HEK293T (cell line): ENCODE results near the gene KL.

Source experiments
- ARNT ChIP-seq: fragments of 450-650 bp; IDR thresholded peaks from 2 replicates; pipeline ENCODE4 v1.6.1; 2017; ENCODE audit warnings: mild to moderate bottlenecking
- BHLHE40 ChIP-seq: fragments of 450-650 bp; IDR thresholded peaks from 2 replicates; pipeline ENCODE4 v1.6.1; 2016; ENCODE audit warnings: mild to moderate bottlenecking, moderate library complexity, borderline replicate concordance
- CTBP1 ChIP-seq: fragments of 450-650 bp; IDR thresholded peaks from 2 replicates; pipeline ENCODE4 v1.6.1; 2016; ENCODE audit warnings: borderline replicate concordance
- ELF4 ChIP-seq: fragments of 450-650 bp; IDR thresholded peaks from 2 replicates; pipeline ENCODE4 v1.6.1; 2017; ENCODE audit warnings: antibody characterized with exemption
- FOXA1 ChIP-seq: fragments of 450-650 bp; IDR thresholded peaks from 2 replicates; pipeline ENCODE4 v1.6.1; 2016; ENCODE audit warnings: mild to moderate bottlenecking
- FOXK2 ChIP-seq: fragments of 450-650 bp; IDR thresholded peaks from 2 replicates; pipeline ENCODE4 v1.6.1; 2016; ENCODE audit warnings: mild to moderate bottlenecking
- FOXM1 ChIP-seq: fragments of 450-650 bp; IDR thresholded peaks from 2 replicates; pipeline ENCODE4 v1.6.1; 2017; ENCODE audit warnings: mild to moderate bottlenecking, borderline replicate concordance
- HDGF ChIP-seq: fragments of 450-650 bp; IDR thresholded peaks from 2 replicates; pipeline ENCODE4 v1.6.1; 2017; ENCODE audit warnings: antibody characterized with exemption, borderline replicate concordance
- LEF1 ChIP-seq: fragments of 450-650 bp; IDR thresholded peaks from 2 replicates; pipeline ENCODE4 v1.6.1; 2017; ENCODE audit warnings: mild to moderate bottlenecking, borderline replicate concordance
- SP1 ChIP-seq: fragments of 450-650 bp; IDR thresholded peaks from 2 replicates; pipeline ENCODE4 v1.6.1; 2017
- SUZ12 ChIP-seq: fragments of 450-650 bp; IDR thresholded peaks from 2 replicates; pipeline ENCODE4 v1.6.1; 2016; ENCODE audit warnings: mild to moderate bottlenecking
- TARDBP ChIP-seq: fragments of 450-650 bp; IDR thresholded peaks from 2 replicates; pipeline ENCODE4 v1.6.1; 2016
- ZNF384 ChIP-seq: fragments of 450-650 bp; IDR thresholded peaks from 2 replicates; pipeline ENCODE4 v1.6.1; 2016
- TF ChIP-seq, protein P1 (sequence below): fragments of 450-650 bp; IDR thresholded peaks from 2 replicates; pipeline ENCODE4 v1.6.1; 2016

DNA sequence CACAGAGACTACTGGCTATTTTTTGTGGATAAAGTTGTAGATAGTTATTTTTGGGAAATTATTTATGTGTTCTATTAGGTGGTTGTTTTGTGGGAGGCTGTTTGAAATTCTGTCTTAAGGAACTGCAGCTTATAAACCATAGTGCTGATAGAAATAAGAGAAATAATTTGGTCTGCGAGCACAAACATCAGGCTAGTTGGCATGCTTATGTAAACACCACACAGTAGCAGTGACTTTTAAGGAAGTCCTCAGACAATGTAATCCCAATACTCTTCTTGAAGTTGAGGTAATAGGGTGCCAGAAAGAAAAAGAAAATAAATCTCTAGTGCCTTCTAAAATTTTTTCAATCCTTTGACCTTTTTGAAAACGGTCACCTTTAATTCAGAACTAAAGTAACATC lies 23.9 kb downstream of the KL start:
- TF ChIP-seq SUZ12 (no peak), ZNF384 (no peak), TARDBP (no peak), HDGF (no peak), FOXK2 (no peak), CTBP1 (no peak), FOXM1 (no peak), SP1 (no peak), BHLHE40 (no peak), FOXA1 (no peak), ARNT (no peak), LEF1 (no peak), ELF4 (no peak)
- TF ChIP-seq, protein P1, sequence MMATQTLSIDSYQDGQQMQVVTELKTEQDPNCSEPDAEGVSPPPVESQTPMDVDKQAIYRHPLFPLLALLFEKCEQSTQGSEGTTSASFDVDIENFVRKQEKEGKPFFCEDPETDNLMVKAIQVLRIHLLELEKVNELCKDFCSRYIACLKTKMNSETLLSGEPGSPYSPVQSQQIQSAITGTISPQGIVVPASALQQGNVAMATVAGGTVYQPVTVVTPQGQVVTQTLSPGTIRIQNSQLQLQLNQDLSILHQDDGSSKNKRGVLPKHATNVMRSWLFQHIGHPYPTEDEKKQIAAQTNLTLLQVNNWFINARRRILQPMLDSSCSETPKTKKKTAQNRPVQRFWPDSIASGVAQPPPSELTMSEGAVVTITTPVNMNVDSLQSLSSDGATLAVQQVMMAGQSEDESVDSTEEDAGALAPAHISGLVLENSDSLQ, result no peak
